Dermis blood vessel endothelial cell (primary cell): Measurements from ENCODE around the gene SLC25A48. TPM values are rescaled to one million over a fixed set of nuclear protein-coding genes. Genes with fewer than 3 reads are reported as not detected.

Source experiments
- DNase-seq: peaks from one replicate; pipeline ENCODE4 v3.0.0; 2010
- total RNA-seq: library from RNA; depleted of rRNA; stranded (reverse); fragments of >200 nt; gene quantifications from 2 replicates; pipeline ENCODE4 v1.2.3, GENCODE V29; 2014

SLC25A48 gene
- total RNA-seq, 1 donor from 2014 or later = not detected

DNA sequence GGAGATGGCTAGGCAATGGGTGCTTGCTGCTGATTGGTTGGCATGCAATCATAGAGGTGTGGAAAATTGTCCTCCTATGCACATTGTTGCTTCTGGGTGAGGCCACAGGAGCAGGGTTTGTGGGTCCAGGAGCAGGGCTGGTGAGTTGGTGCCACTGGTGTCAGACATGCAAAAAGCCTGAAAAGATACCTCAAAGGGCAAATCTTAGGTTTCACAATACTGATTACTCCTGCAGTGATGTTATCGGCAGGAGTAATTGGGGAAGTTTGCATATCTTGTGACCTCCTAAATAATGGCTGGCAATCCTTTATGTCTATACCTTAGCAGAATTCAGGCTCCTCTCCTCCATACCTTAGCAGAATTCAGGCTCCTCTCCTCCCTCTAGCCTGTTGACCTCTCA lies 25.2 kb downstream of the SLC25A48 start:
- no peak for DNase-seq

DNA sequence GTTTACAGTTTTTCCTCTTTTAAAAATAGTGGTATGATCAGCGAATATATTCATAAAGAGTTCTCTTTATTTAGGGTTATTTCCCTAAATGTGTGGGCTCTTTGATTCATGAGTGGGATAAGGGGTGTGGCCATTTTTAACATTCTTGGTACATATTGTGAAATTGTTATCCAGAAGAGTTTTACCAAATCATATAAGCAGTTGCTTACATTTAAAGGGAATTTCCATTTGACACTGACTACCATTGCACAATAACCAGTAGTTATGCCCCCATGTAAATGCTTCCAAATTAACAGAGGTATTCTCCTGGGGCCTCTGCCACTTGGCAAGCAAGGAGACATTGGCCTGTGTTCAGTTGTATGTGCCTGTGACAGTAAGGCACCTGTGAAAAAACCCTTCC lies 27.2 kb downstream of the SLC25A48 start:
- no peak for DNase-seq

DNA sequence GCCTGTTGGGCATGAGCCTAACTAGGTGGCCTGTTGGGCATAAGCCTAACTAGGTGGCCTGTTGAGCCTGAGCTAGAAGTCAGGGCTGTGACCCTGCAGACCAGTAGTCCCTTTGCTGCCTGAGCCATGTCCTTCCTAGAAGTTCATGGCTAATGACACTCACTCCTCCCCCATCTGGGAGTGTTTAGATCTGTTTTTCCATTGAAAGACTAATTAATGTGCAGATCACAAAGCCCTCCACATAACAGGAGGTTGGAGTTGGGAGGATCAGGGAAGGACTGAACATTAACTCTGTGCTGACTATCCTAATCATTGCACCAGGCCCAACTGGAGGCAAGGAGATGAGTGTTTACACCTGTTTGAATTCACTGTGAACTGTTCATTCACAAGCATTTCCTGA lies 27.6 kb downstream of the SLC25A48 start:
- DNase-seq = no peak

DNA sequence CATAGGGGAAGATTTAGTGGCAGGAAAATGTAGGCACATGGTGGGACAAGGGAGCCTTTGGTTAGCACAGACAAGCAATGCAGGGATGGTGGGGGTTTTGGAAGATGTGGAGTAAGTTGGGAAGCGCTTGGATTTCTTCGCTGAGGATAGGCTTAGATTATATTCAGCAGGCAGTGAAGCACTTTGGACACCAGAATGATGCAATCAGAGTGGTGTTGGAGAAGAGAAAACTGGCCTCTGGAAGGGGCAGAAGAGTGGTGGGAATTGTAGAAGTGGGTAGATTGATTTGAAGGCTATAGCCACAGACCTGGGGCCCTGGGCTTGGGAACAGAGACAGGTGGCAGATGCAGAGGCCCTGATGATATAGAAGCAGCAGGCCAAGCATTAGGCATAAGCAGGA lies 28.3 kb downstream of the SLC25A48 start:
- DNase-seq = no peak

DNA sequence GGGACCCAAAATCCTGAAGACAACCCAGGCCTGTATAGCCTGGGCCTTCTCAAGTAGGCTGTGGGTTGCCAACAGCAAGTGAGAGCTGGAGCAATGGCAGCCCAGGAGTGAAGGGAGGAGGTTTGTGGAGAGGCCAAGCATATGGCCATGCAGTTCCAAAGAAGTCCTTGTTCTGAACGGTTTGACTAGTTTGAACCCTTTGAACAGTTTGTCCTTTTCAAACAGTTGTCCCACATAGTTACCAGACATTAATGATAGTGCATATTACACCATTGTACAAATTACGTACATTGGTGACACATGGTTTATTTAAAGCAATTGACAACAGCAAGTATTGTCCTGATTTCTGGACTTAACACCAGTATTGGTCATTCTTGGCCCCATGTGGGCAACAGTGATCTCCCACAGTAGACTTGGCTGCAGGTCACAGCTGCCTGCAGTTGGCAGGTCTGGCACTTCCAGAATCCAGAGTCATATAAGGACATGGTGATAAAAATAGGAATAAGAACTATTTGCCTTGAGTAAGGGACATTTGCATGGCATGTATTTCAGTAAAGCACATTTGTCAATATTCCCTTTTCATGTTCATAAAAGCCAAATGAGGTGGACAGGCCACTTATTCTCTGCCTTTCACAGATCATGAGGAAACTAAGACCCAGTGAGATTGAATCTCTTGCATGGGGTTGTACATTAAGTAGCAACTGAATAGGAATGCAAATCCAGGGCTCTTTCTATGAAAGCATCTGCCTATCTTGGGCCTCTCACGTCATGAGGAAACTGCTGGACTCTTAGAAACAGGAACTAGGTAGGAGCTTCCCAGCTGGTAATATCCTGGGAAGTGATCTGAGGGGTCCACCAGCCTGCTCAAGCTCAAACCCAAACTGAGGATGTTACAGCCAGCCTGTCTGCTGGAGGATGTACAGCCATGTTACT lies 30.3 kb downstream of the SLC25A48 start:
- DNase-seq = no peak

DNA sequence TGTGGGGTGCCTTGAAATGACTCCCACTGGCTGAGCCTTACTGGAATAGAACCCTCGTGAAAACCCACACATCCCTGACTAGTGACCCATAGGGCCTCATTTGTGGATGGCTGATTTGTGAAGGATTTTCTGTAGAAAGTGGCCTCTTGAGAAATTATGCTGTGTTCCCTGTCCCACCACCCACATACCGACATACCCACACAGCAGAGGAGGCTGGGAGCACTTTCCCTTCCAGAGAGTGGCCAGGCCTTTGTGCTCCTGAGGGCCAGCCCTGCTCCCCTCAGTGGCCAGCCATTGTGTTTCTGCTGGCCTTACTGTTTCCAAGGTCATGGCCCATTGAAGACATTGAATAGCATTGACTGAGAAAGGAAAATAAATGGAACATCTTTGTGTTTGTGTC lies 31.6 kb downstream of the SLC25A48 start:
- DNase-seq = no peak

DNA sequence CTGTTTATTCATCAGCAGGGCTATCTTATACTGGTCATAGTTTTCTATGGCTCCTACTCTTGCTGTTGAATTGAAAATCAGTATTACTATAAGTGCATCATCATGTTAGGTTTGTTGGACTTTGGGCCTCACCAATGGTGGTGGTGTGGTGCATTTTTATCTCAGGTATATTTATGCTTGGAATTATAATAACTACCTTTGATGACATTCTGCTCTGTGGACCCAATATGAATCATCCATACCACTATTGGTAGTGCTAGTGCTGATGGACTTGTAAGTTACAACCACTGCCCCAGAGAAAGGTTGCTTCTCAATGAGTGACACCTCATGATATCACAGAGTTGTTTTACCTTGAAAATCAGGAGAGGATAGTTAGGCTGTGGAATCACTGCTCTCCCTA lies 33.1 kb downstream of the SLC25A48 start:
- DNase-seq = no peak

DNA sequence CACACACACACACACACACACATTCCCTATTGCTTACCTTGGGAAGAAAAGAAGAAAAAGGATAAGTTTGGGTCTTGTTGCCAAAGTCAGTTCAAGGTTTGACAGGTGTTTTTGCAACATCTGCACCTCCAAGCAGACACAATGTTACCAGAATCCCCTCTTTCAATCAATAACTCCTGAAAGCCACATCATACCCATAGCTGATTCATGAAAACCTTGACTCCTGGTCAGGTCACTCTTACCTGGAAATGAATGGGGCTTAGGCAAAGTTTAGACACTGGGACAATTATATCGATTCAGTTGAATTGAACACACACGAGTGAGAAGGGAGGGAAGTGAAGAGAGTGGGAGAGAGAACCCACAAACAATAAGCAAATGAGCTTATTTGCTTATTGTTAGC lies 34.2 kb downstream of the SLC25A48 start:
- no peak for DNase-seq

GRCh38 chr5:135869276-135869675 lies 34.8 kb downstream of the SLC25A48 start:
- DNase-seq = no peak

DNA sequence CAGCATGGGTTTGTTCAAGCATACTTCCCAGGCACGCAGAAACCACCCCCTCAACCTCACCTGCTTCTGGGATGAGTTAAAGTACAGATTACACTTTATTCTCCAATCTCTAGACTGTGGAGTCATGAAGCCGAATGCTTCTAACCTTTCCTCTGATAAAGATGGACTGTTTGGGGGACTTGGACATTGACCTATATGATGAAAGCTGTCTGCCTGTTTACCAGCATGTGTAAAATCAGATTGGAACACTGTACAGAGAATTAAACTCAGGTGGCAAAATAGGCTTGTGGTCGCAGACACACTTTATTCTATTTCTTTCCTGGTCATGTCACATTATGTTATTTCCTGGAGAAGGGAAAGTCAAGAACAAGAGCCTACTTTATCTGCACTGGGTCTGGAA lies 35.5 kb downstream of the SLC25A48 start:
- DNase-seq = no peak

DNA sequence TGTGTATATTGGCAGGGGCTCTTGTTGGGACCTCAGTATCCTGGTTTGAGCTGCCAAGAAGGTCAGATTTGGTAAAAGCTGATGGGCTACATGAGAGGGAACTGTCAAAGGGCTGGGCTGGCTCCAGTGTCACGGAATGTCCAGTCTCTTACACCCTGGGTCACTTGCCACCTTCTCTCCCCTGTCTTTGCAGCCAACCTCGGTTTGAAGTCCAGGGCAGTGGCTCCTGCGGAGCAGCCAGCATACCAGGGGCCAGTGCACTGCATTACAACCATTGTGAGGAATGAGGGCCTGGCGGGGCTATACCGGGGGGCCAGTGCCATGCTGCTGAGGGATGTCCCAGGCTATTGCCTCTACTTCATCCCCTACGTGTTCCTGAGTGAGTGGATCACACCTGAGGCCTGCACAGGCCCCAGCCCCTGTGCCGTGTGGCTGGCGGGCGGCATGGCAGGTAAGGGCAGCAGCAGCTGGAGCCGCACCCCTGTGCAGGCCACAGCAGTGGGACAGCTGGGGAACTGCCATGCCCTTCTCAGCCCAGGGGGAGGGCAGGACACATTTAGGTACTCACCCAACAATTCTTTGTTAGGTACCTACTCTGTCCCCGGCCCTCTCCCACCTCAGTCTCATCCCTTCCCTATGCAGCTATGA lies 36.9 kb downstream of the SLC25A48 start:
- DNase-seq = no peak

GRCh38 chr5:135873831-135874230 lies 39.4 kb downstream of the SLC25A48 start:
- DNase-seq = no peak

GRCh38 chr5:135874461-135874860 lies 40.0 kb downstream of the SLC25A48 start:
- no peak for DNase-seq

DNA sequence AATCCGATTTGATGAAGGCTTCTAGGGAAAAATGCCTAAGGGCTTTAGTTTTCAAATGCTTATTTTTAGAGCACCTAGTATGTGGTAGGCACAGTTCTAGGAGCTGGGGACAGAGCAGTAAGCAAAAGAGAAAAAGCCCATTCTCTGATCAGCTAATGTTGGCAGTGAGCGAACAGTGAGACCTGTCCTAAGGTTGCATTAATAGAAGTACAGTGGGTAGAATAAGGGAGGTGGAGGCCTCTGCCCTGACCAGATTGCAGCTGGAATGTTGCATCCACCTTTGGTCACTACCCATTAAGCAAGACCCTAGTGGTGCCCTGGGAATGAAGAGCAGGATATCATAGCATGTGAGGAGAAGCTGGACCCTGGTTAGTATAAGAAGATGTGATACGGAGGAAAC lies 41.1 kb downstream of the SLC25A48 start:
- DNase-seq = no peak

GRCh38 chr5:135876146-135876545 lies 41.7 kb downstream of the SLC25A48 start:
- DNase-seq = no peak

DNA sequence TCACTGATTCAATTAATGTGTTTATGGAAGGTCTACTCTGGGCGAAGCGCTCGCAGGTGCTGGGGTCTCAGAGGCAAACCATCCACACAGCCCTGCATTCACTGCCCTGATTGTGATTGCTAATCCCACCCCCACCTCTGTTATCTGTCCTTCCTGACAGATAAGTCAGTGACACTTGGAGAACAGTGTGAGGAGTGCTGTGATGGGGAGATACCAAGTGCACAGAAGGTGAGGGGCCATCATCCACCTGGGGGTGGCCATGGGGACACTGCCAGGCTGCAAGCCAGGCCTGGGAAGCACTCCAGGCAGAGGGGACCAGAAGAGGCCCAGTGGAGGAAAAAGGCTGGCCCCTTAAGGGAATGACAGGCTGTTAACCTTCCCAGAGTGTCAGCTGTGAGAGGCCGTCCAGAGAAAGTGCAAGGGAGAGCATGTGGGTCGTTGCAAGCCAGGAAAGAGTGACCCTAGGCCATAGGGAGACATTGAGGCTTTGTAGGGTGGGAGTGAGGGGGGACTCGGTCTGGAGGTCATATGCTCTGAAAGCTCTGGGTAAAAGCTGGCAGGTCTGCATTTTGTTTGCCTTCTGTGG lies 43.2 kb downstream of the SLC25A48 start:
- no peak for DNase-seq

GRCh38 chr5:135878156-135878620 lies 43.7 kb downstream of the SLC25A48 start:
- no peak for DNase-seq

DNA sequence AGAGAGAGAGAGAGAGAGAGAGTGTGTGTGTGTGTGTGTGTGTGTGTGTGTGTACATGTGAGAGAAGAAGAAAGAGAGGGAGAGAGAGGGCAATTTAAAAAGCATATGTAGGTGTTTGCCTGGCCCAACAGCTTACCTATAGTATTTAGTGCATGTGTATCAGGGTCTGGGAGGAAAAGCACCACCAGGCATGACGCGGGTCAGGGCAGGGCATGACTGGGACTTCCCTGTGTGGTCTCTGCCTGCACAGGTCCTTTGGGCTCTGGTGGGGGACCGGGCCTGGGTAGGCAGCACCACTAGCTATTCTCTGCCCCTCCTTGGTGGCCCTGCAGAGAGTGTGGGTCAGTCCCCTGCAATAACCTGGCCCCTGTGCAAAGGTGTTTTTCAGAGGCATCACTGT lies 45.1 kb downstream of the SLC25A48 start:
- DNase-seq = no peak

DNA sequence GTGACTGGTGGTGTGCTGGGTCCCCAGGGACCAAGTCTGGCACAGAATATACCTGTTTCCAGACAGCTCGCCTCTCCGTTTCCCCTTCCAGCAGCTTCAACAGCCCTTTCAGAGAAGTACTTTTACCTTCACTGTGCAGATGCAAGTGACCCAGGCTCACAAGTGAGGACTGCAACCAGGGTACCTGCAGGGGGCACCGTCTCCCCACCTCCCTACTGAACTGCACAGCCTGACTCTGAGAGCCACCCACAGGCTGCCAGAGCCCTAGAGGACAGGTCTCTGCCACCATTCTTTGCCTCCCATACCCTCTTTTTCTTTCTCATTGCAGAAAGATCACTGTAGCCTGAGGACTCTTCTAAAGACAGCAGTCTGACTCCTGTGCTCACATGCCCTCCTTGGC lies 45.8 kb downstream of the SLC25A48 start:
- DNase-seq = peak; percentile 20

GRCh38 chr5:135880801-135881200 lies 46.3 kb downstream of the SLC25A48 start:
- no peak for DNase-seq

DNA sequence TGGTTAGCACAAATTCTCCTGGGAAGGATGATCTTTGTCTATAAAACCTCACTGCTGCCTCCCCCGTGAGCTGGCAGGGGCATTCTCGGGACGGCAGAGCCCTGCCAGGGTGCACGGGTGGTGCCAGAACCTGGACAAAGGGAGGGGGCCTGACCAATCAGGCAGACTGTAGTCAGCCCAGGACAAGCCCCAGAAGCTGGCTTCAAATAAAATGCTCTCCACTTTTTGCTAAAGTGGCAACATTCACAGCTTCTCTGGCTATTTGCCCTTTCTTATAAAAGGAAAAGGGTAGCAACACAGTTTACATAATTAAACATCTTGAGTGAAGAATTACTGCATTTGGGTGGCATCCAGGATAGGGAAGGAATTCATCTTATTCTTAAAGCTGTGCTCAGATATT lies 46.8 kb downstream of the SLC25A48 start:
- DNase-seq = no peak

- DNase-seq = no peak
Observed at GRCh38 chr5:135881819-135882218, 47.4 kb downstream of the SLC25A48 start.

GRCh38 chr5:135883026-135883425 lies 48.6 kb downstream of the SLC25A48 start:
- no peak for DNase-seq

GRCh38 chr5:135883441-135883840 lies 49.0 kb downstream of the SLC25A48 start:
- no peak for DNase-seq
